AG04450 (cell line): ENCODE measurements around the gene ALPK1. TPM values are rescaled to one million over a fixed set of nuclear protein-coding genes. Genes with fewer than 3 reads are reported as not detected.

Source experiments
- CTCF ChIA-PET: fragments of 300-600, 350-600 bp; formaldehyde crosslinking; extraction: SDS; loops from one replicate; lab custom pipeline; 2022; ENCODE audit warnings: antibody characterized with exemption, inconsistent platforms; lab: Charles Lee
- POLR2A ChIA-PET: fragments of 350-600 bp; formaldehyde crosslinking; extraction: SDS; loops from one replicate; lab custom pipeline; 2021; ENCODE audit warnings: antibody characterized with exemption, inconsistent platforms; lab: Yijun Ruan, JAX
- DNase-seq: peaks from one replicate; pipeline ENCODE4 v3.0.0-alpha.2; 2011; ENCODE audit warnings: low read depth, low spot score
- H3K27ac ChIP-seq: one replicate; pipeline ENCODE4 v1.5.1; 2012; ENCODE audit warnings: low read depth, low read length, control low read depth
- H3K27me3 ChIP-seq: one replicate; pipeline ENCODE4 v1.6.0; 2012; ENCODE audit warnings: low read length; ENCODE audit not compliant: control insufficient read depth, insufficient read depth
- H3K4me3 ChIP-seq: 2 replicates; pipeline ENCODE4 v1.5.1; 2011; ENCODE audit warnings: mild to moderate bottlenecking, low read depth, low read length, control low read depth
- H3K9me3 ChIP-seq: 2 replicates; pipeline ENCODE4 v1.5.1; 2012; ENCODE audit warnings: low read length; ENCODE audit not compliant: control insufficient read depth, insufficient read depth
- CTCF ChIP-seq: IDR thresholded peaks from 2 replicates; pipeline ENCODE4 v1.5.1; 2011; ENCODE audit warnings: low read depth, low read length, control low read depth, inconsistent platforms
- polyA plus RNA-seq: library from polyadenylated mRNA; depleted of rRNA; stranded (reverse); fragments of >200 nt; gene quantifications from 2 replicates; pipeline ENCODE4 v1.2.3, GENCODE V29; 2011

ALPK1 gene
- polyA plus RNA-seq, 1 experiment = 14.0 TPM

- Histone ChIP-seq H3K9me3 (no peaks in the 10 kb centered on the region; the same call in 1 of the 2 replicates), H3K27ac (no peak overlapping the region), H3K4me3 (no peak overlapping the region), H3K27me3 (no peaks in the 10 kb centered on the region)
- TF ChIP-seq CTCF = no peak
- POLR2A ChIA-PET = no interaction called here
- CTCF ChIA-PET = no interaction called here
- DNase-seq = no peak
Observed at GRCh38 chr4:112288455-112288854, 8.7 kb upstream of the ALPK1 start.

GRCh38 chr4:112289407-112290253 lies 7.5 kb upstream of the ALPK1 start:
- no peaks in the 10 kb centered on the region for H3K27me3 ChIP-seq
- H3K27ac ChIP-seq = no peak overlapping the region
- no peak for TF ChIP-seq CTCF
- no peak for DNase-seq
- ChIA-PET CTCF (no interaction called here), POLR2A (no interaction called here)
- no peak overlapping the region for H3K4me3 ChIP-seq
- H3K9me3 ChIP-seq = no peaks in the 10 kb centered on the region; the same call in 1 of the 2 replicates

GRCh38 chr4:112290341-112290740 lies 6.8 kb upstream of the ALPK1 start:
- POLR2A ChIA-PET = no interaction called here
- TF ChIP-seq CTCF = no peak

GRCh38 chr4:112299721-112300120 lies 2.6 kb downstream of the ALPK1 start:
- POLR2A ChIA-PET = no interaction called here
- CTCF ChIA-PET = interaction anchor here (1.1 to 1.7 kb wide), 4 partner anchors 10 to 28 kb away, joined by 3 to 4 read pairs (median 4); no protein-coding TSS in a partner anchor

More at GRCh38 chr4:112290341-112290740, 6.8 kb upstream of the ALPK1 start:
- H3K27me3 ChIP-seq = no peaks in the 10 kb centered on the region
- no peak overlapping the region for H3K27ac ChIP-seq
- no peaks in the 10 kb centered on the region; the same call in 1 of the 2 replicates for H3K9me3 ChIP-seq
- DNase-seq = no peak
- no peak overlapping the region for H3K4me3 ChIP-seq
- CTCF ChIA-PET = no interaction called here

More at GRCh38 chr4:112299721-112300120, 2.6 kb downstream of the ALPK1 start:
- Histone ChIP-seq H3K27me3 (no peaks in the 10 kb centered on the region), H3K4me3 (no peak overlapping the region), H3K27ac (no peak overlapping the region), H3K9me3 (no peaks in the 10 kb centered on the region)
- no peak for DNase-seq
- no peak for TF ChIP-seq CTCF
